CD4-positive, alpha-beta T cell (primary cell): ENCODE results near the gene PTPN23. TPM values are rescaled to one million over a fixed set of nuclear protein-coding genes. Genes with fewer than 3 reads are reported as not detected.

Source experiments
- ATAC-seq: fragments of 200-7000 bp; cut with Tn5 transposase; one replicate; pipeline ENCODE4 v1.10.0; 2022; ENCODE audit warnings: mild to moderate bottlenecking; ENCODE audit not compliant: poor library complexity
- CTCF ChIA-PET: fragments of 350-600 bp; sonication (Branson Sonifier 250); formaldehyde crosslinking; loops from one replicate; lab custom pipeline; 2021; ENCODE audit warnings: antibody characterized with exemption, inconsistent platforms; lab: Charles Lee
- POLR2A ChIA-PET: fragments of 350-600 bp; sonication (Branson Sonifier 250); formaldehyde crosslinking; loops from one replicate; lab custom pipeline; 2021; ENCODE audit warnings: antibody characterized with exemption, inconsistent platforms; lab: Charles Lee
- DNase-seq, 14 experiments: peaks; one replicate each; pipeline ENCODE4 v3.0.0-alpha.2; 2013 to 2020; ENCODE audit warnings: mixed read lengths in 2 of 14
- H3K27ac ChIP-seq, 2 donors: one replicate each; pipeline versions ENCODE4 v1.5.1 to v1.7.0; 2013; ENCODE audit warnings: low read length in 2 of 2, low read depth in 1 of 2, mild to moderate bottlenecking in 1 of 2
- H3K27me3 ChIP-seq, 2 experiments: 1 replicate in 1 of 2; 2 replicates in 1 of 2; pipeline versions ENCODE4 v1.6.1 to v1.7.0; 2013; ENCODE audit warnings: low read length in 2 of 2, control low read depth in 1 of 2, mild to moderate bottlenecking in 1 of 2, moderate library complexity in 1 of 2; ENCODE audit not compliant: insufficient read depth in 2 of 2, control insufficient read depth in 1 of 2
- H3K36me3 ChIP-seq: one replicate; pipeline ENCODE4 v1.6.1; 2013; ENCODE audit warnings: low read length, control low read depth; ENCODE audit not compliant: insufficient read depth
- H3K4me1 ChIP-seq: one replicate; pipeline ENCODE4 v1.6.1; 2013; ENCODE audit warnings: low read length, control low read depth; ENCODE audit not compliant: insufficient read depth
- H3K4me3 ChIP-seq: one replicate; pipeline ENCODE4 v1.5.1; 2013; ENCODE audit warnings: mild to moderate bottlenecking, low read length, moderate library complexity
- H3K9me3 ChIP-seq, 2 experiments: 1 replicate in 1 of 2; 2 replicates in 1 of 2; pipeline versions ENCODE4 v1.6.1 to v1.7.0; 2013; ENCODE audit warnings: low read length in 2 of 2, mild to moderate bottlenecking in 2 of 2, control low read depth in 1 of 2, moderate library complexity in 1 of 2; ENCODE audit not compliant: control insufficient read depth in 1 of 2, insufficient read depth in 1 of 2
- H3K27ac Mint-ChIP-seq: one replicate; pipeline ENCODE4 v1.8.0; 2020; ENCODE audit warnings: mixed read lengths
- H3K27me3 Mint-ChIP-seq: one replicate; pipeline ENCODE4 v1.8.0; 2021; ENCODE audit warnings: mixed read lengths
- H3K36me3 Mint-ChIP-seq: one replicate; pipeline ENCODE4 v1.8.0; 2021; ENCODE audit warnings: low read depth, mixed read lengths
- H3K4me1 Mint-ChIP-seq: one replicate; pipeline ENCODE4 v1.8.0; 2021; ENCODE audit warnings: low read depth, mixed read lengths
- H3K4me3 Mint-ChIP-seq: one replicate; pipeline ENCODE4 v1.8.0; 2020; ENCODE audit warnings: mild to moderate bottlenecking, mixed read lengths
- H3K9me3 Mint-ChIP-seq: one replicate; pipeline ENCODE4 v1.8.0; 2020; ENCODE audit warnings: mixed read lengths
- CTCF ChIP-seq: fragments of 200-600 bp; IDR thresholded peaks from one replicate; pipeline ENCODE4 v1.8.0; 2022; ENCODE audit warnings: antibody characterized with exemption, mild to moderate bottlenecking
- intact Hi-C, 2 experiments: fragments of 100-400 bp; cut with DNase I in 1 of 2; cut with micrococcal nuclease in 1 of 2; formaldehyde crosslinking; loops; one replicate each; pipeline versions ENCODE4 v1.15.1 to v1.9.0; 2023 to 2025; cut with DNase I, micrococcal nuclease
- total RNA-seq, 174 experiments: library from RNA in 2 of 174; stranded (reverse) in 2 of 174; gene quantifications; one replicate each; pipeline ENCODE4 v1.2.3 and lab custom pipeline; 2021 to 2026

The PTPN23 gene
- total RNA-seq, 2 experiments from 2014 or later, result 27.3 to 35.7 TPM

- ATAC-seq, result no peak
- Mint-ChIP-seq H3K9me3 (no peaks in the 10 kb centered on the region), H3K4me1 (peaks cover 37% of the 10 kb centered on the region), H3K36me3 (peaks cover 34% of the 10 kb centered on the region), H3K27me3 (no peaks in the 10 kb centered on the region), H3K4me3 (no peak overlapping the region), H3K27ac (peak overlapping the region; percentile 61)
- peaks cover 10% of the 10 kb centered on the region for H3K4me1 ChIP-seq
- H3K4me3 ChIP-seq, result no peak overlapping the region
- no peak for TF ChIP-seq CTCF
- H3K27me3 ChIP-seq, result no peaks in the 10 kb centered on the region
- ChIA-PET CTCF (no interaction called here), POLR2A (no interaction called here)
- H3K9me3 ChIP-seq, result no peaks in the 10 kb centered on the region
- H3K36me3 ChIP-seq, result peaks cover 33% of the 10 kb centered on the region
- intact Hi-C loops, result no loop called here
- H3K27ac ChIP-seq, result no peak overlapping the region
- no peak for DNase-seq
These were observed 13.5 kb downstream of the PTPN23 start for GRCh38 chr3:47394140-47394870.

- DNase-seq (no peak), ATAC-seq (no peak)
- no peak for TF ChIP-seq CTCF
- H3K4me1 ChIP-seq, result peaks cover 10% of the 10 kb centered on the region
- Mint-ChIP-seq H3K36me3 (peaks cover 39% of the 10 kb centered on the region), H3K4me1 (peaks cover 37% of the 10 kb centered on the region), H3K27ac (peak overlapping the region; percentile 61), H3K9me3 (no peaks in the 10 kb centered on the region), H3K27me3 (no peaks in the 10 kb centered on the region), H3K4me3 (no peak overlapping the region)
- ChIA-PET CTCF (no interaction called here), POLR2A (no interaction called here)
- no peaks in the 10 kb centered on the region for H3K9me3 ChIP-seq
- intact Hi-C loops, result no loop called here
- no peak overlapping the region for H3K4me3 ChIP-seq
- H3K27ac ChIP-seq, result no peak overlapping the region
- H3K36me3 ChIP-seq, result peaks cover 38% of the 10 kb centered on the region
- H3K27me3 ChIP-seq, result no peaks in the 10 kb centered on the region
These were observed 14.1 kb downstream of the PTPN23 start for GRCh38 chr3:47394881-47395280.

GRCh38 chr3:47398228-47398627 is 17.4 kb downstream of the PTPN23 start:
- ATAC-seq, result no peak
- no peak overlapping the region for H3K4me3 ChIP-seq
- peaks cover 10% of the 10 kb centered on the region for H3K4me1 ChIP-seq
- H3K36me3 Mint-ChIP-seq, result peaks cover 53% of the 10 kb centered on the region
- no peak for DNase-seq
- peaks cover 22% of the 10 kb centered on the region for H3K4me1 Mint-ChIP-seq
- no peak overlapping the region for H3K27ac ChIP-seq
- no peaks in the 10 kb centered on the region for H3K27me3 ChIP-seq
- no peaks in the 10 kb centered on the region for H3K27me3 Mint-ChIP-seq
- ChIA-PET POLR2A (no interaction called here), CTCF (no interaction called here)
- H3K36me3 ChIP-seq, result peaks cover 42% of the 10 kb centered on the region
- intact Hi-C loops, result no loop called here
- H3K4me3 Mint-ChIP-seq, result no peak overlapping the region
- H3K9me3 Mint-ChIP-seq, result no peaks in the 10 kb centered on the region
- H3K9me3 ChIP-seq, result no peaks in the 10 kb centered on the region
- no peak overlapping the region for H3K27ac Mint-ChIP-seq
- TF ChIP-seq CTCF, result no peak
